ENCODE data around the gene INO80B.
A peak's percentile ranks its signal among the peaks of the same experiment; 100 is the strongest.

Gene INO80B

GRCh38 chr2:74503506-74504475, 48.9 kb downstream of the INO80B start:
- DNase-seq = no peak

DNA sequence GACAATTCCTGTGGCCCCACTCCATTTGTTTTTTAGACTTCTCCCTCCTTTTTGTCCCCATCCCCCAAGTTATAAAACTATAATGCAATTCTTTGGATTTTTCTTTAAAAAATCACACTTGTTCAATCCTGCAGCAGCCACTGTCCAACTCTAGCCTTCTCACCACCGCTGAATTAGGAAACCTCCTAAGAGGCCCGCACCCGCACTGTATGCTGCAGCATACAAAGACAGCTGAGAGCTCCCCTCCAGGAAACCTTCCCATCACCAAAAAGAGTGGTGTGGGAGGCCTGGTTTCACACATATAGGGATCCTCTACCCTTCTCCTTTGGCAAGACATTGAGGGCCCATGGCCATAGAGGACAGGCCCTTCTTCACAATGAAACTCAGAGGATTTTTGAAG, 49.7 kb downstream of the INO80B start:
- no peak for DNase-seq

- no peak for DNase-seq
Observed at GRCh38 chr2:74505448-74506246, 50.8 kb downstream of the INO80B start.

DNA sequence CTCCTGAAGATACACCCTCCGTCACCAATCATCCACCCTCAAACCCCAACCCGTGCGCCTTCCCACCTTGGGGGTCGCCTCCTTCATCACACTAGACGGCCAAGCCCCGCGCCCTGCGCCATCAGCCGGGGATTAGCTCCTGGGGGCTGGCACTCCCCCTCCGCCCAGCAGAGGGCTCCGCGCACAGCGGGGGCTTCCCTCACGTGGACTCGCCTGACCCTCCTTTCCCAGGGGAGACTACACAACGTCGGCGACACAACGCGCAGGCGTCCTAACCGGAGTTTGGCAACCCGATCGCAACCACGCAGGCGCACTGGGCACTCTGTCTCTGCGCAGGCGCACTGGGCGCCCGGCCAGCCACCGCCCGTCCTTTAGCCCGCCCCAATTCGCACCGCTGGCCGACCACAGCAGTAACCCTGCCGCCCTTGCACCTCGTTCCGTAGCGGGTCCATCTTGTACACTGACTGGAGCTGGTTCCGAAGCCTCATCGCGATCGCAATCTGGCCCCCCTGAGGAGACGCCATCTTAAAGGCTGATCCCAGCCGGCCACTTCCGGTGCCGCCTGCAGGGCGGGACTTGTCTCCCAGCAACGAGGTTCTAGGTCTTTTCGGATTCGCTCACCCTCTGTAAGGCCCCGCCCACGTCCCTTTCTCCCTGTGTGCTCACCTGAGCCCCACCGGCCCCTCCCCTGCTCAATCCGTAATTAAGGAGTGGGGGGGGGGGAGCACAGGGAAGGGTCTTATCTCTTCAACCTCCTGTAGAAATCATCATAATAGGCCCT, 52.4 kb downstream of the INO80B start, which contains the start of gene PCGF1:
TSS of gene PCGF1 (minus strand) at position 551 of the 781 bp plus-strand sequence. CDS start at position 524, 27 bp downstream.
- peak; percentile 99 for DNase-seq
